GM12878 (cell line): ENCODE results near the gene ZDHHC19. TPM values are rescaled to one million over a fixed set of nuclear protein-coding genes. Genes with fewer than 3 reads are reported as not detected.

Source experiments
- BCL3 ChIP-seq: IDR thresholded peaks from 2 replicates; pipeline ENCODE4 v1.6.1; 2011; ENCODE audit warnings: borderline replicate concordance, low read depth, mild to moderate bottlenecking, moderate library complexity, low read length; ENCODE audit not compliant: insufficient read depth, poor library complexity, severe bottlenecking
- BMI1 ChIP-seq: fragments of 450-650 bp; IDR thresholded peaks from 2 replicates; pipeline ENCODE4 v1.6.1; 2016; ENCODE audit warnings: mild to moderate bottlenecking, moderate library complexity, borderline replicate concordance
- CHD4 ChIP-seq: fragments of 200-600 bp; sonication (generic); IDR thresholded peaks from 2 replicates; pipeline ENCODE4 v1.6.1; 2016; ENCODE audit warnings: mild to moderate bottlenecking
- CUX1 ChIP-seq: IDR thresholded peaks from 2 replicates; pipeline ENCODE4 v1.6.1; 2012; ENCODE audit warnings: improper control_type of control experiment, low read depth, low read length; ENCODE audit not compliant: insufficient replicate concordance
- E2F8 ChIP-seq: fragments of 450-650 bp; IDR thresholded peaks from 2 replicates; pipeline ENCODE4 v1.6.1; 2018; ENCODE audit warnings: mild to moderate bottlenecking, low read depth, moderate library complexity; ENCODE audit not compliant: partially characterized antibody
- HDGF ChIP-seq: fragments of 450-650 bp; IDR thresholded peaks from 2 replicates; pipeline ENCODE4 v1.6.1; 2016; ENCODE audit warnings: antibody characterized with exemption
- KDM1A ChIP-seq: fragments of 200-600 bp; sonication (generic); IDR thresholded peaks from 2 replicates; pipeline ENCODE4 v1.6.1; 2016; ENCODE audit warnings: borderline replicate concordance
- MYC ChIP-seq: IDR thresholded peaks from 2 replicates; pipeline ENCODE4 v1.6.1; 2011; ENCODE audit warnings: mild to moderate bottlenecking, low read length, moderate library complexity, inconsistent platforms; ENCODE audit not compliant: insufficient read depth, insufficient replicate concordance, insufficient read length, severe bottlenecking
- PAX8 ChIP-seq: fragments of 450-650 bp; IDR thresholded peaks from 2 replicates; pipeline ENCODE4 v1.6.1; 2017; ENCODE audit warnings: mild to moderate bottlenecking, moderate library complexity
- PML ChIP-seq: IDR thresholded peaks from 2 replicates; pipeline ENCODE4 v1.6.1; 2012; ENCODE audit warnings: low read length, inconsistent platforms
- RUNX3 ChIP-seq: IDR thresholded peaks from 2 replicates; pipeline ENCODE4 v1.6.1; 2012; ENCODE audit warnings: low read length, inconsistent platforms
- STAT1 ChIP-seq: fragments of 450-650 bp; conservative IDR thresholded peaks from 2 replicates; pipeline ENCODE4 v1.6.1; 2014; ENCODE audit warnings: antibody characterized with exemption, mild to moderate bottlenecking
- polyA plus RNA-seq, 11 experiments: library from polyadenylated mRNA; depleted of rRNA in 4 of 11; unstranded in 6 of 11; stranded (reverse) in 5 of 11; fragments of >200 nt; fragmentation: Nextera tagmentation in 4 of 11; fragmentation: Illumina TruSeq in 1 of 11; extraction: Ambion mirVana in 4 of 11; extraction: Trizol in 1 of 11; gene quantifications; 1 replicate in 1 of 11; 2 replicates in 10 of 11; pipeline versions ENCODE4 v1.2.1 to v1.2.3, GENCODE V29; 2011 to 2016; ENCODE audit warnings: inconsistent platforms in 2 of 11, missing spikeins in 2 of 11, low read depth in 1 of 11
- total RNA-seq, 4 experiments: library from RNA; depleted of rRNA in 3 of 4; stranded (reverse); fragments of >200 nt in 3 of 4; fragmentation: Illumina TruSeq in 1 of 4; extraction: Trizol in 1 of 4; gene quantifications; 2 replicates each; pipeline versions ENCODE4 v1.2.1 to v1.2.3, GENCODE V29; 2013 to 2021
- TF ChIP-seq, protein P1 (sequence below): fragments of 450-650 bp; IDR thresholded peaks from 2 replicates; pipeline ENCODE4 v1.6.1; 2017; ENCODE audit warnings: mild to moderate bottlenecking, moderate library complexity

ZDHHC19 gene
- total and polyA plus RNA-seq, 10 of the 15 experiments (the other 5 are each of a cell fraction or from before 2014, with no cell fraction given): 0.26 TPM; not detected in 9

- peak; percentile 88 for TF ChIP-seq BCL3
- TF ChIP-seq RUNX3: peak; percentile 93
- no peak for TF ChIP-seq CHD4
- TF ChIP-seq STAT1: no peak; the same call in 1 of the 2 replicates
- no peak for TF ChIP-seq CUX1
- TF ChIP-seq MYC: peak; percentile 40
- peak; percentile 16 for TF ChIP-seq E2F8
- TF ChIP-seq, protein P1, sequence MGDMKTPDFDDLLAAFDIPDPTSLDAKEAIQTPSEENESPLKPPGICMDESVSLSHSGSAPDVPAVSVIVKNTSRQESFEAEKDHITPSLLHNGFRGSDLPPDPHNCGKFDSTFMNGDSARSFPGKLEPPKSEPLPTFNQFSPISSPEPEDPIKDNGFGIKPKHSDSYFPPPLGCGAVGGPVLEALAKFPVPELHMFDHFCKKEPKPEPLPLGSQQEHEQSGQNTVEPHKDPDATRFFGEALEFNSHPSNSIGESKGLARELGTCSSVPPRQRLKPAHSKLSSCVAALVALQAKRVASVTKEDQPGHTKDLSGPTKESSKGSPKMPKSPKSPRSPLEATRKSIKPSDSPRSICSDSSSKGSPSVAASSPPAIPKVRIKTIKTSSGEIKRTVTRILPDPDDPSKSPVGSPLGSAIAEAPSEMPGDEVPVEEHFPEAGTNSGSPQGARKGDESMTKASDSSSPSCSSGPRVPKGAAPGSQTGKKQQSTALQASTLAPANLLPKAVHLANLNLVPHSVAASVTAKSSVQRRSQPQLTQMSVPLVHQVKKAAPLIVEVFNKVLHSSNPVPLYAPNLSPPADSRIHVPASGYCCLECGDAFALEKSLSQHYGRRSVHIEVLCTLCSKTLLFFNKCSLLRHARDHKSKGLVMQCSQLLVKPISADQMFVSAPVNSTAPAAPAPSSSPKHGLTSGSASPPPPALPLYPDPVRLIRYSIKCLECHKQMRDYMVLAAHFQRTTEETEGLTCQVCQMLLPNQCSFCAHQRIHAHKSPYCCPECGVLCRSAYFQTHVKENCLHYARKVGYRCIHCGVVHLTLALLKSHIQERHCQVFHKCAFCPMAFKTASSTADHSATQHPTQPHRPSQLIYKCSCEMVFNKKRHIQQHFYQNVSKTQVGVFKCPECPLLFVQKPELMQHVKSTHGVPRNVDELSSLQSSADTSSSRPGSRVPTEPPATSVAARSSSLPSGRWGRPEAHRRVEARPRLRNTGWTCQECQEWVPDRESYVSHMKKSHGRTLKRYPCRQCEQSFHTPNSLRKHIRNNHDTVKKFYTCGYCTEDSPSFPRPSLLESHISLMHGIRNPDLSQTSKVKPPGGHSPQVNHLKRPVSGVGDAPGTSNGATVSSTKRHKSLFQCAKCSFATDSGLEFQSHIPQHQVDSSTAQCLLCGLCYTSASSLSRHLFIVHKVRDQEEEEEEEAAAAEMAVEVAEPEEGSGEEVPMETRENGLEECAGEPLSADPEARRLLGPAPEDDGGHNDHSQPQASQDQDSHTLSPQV: no peak; the same call in 1 of the 2 replicates
- no peak for TF ChIP-seq KDM1A
- peak; percentile 83 for TF ChIP-seq PML
- TF ChIP-seq PAX8: no peak
- TF ChIP-seq BMI1: no peak
- peak; percentile 67; the same call in 1 of the 2 replicates for TF ChIP-seq HDGF
Observed at GRCh38 chr3:196179380-196180308, 31.6 kb downstream of the ZDHHC19 start (continued).
